Measurements from ENCODE around the gene SCN4A.

DNA sequence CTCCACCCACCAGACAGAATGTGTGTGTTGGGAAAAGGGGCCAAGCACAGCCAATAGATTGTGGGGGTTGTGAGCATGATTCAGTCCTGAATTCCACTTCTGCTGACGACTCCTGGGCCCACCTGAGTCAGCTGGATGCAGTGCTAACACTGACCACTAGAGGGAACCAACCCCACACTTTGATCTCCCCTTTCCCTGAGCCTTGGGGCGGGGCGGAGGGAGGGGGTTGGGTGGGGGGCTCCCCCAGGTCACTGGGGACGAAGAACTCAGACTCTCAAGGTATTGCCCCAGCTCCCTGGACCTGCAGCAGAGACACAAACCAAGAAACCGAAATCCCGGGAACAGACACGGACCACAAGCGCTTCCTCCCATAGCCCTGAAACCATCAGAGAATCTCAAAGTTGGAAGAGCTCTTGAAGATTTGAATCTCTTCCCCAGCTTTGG lies 61.0 kb downstream of the SCN4A start:
- TF ChIP-seq POLR2AphosphoS5 (IDR thresholded peaks at IDR 0.05) (no peak), RAD21 (conservative IDR thresholded peaks at IDR 0.05) (peak; percentile 43)
- TF ChIP-seq, protein P1, sequence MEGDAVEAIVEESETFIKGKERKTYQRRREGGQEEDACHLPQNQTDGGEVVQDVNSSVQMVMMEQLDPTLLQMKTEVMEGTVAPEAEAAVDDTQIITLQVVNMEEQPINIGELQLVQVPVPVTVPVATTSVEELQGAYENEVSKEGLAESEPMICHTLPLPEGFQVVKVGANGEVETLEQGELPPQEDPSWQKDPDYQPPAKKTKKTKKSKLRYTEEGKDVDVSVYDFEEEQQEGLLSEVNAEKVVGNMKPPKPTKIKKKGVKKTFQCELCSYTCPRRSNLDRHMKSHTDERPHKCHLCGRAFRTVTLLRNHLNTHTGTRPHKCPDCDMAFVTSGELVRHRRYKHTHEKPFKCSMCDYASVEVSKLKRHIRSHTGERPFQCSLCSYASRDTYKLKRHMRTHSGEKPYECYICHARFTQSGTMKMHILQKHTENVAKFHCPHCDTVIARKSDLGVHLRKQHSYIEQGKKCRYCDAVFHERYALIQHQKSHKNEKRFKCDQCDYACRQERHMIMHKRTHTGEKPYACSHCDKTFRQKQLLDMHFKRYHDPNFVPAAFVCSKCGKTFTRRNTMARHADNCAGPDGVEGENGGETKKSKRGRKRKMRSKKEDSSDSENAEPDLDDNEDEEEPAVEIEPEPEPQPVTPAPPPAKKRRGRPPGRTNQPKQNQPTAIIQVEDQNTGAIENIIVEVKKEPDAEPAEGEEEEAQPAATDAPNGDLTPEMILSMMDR (IDR thresholded peaks at IDR 0.05; ENCODE audit: poor library complexity, severe bottlenecking) = peak; percentile 62

Data from neural cell (in vitro differentiated cells).